ENCODE data around the gene SMIM28.

GRCh38 chr6:138341176-138341575, 36.5 kb upstream of the SMIM28 start:
- TF ChIP-seq CTCF (IDR thresholded peaks at IDR 0.05; ENCODE audit: extremely low read depth in 1 of 2, insufficient read depth in 1 of 2, low read depth in 1 of 2, low read length in 2 of 2) (no peak), POLR2A (IDR thresholded peaks at IDR 0.05; ENCODE audit: low read depth, low read length) (no peak), MAX (IDR thresholded peaks at IDR 0.05; ENCODE audit: insufficient read depth, insufficient read length) (no peak), FOS (IDR thresholded peaks at IDR 0.05; ENCODE audit: borderline replicate concordance, insufficient read depth, low read length) (no peak), POLR2AphosphoS5 (IDR thresholded peaks at IDR 0.05; ENCODE audit: insufficient read depth, low read depth, low read length) (no peak), EZH2 (IDR thresholded peaks at IDR 0.05; ENCODE audit: borderline replicate concordance, low read depth, low read length, severe bottlenecking) (no peak), JUN (IDR thresholded peaks at IDR 0.05; ENCODE audit: borderline replicate concordance, insufficient read depth, insufficient read length, low read depth) (no peak), MYC (IDR thresholded peaks at IDR 0.05; ENCODE audit: low read depth, low read length) (no peak), GATA2 (IDR thresholded peaks at IDR 0.05; ENCODE audit: insufficient read depth, insufficient read length, low read depth, low read length) (no peak)
